T-helper 2 cell (primary cell): ENCODE measurements around the gene POTEB2.
"Not testable (repeated sequence)": the region's sequence is repeated elsewhere in the genome, so short reads cannot be mapped to it uniquely, and the experiment has no call there.

Source experiments
- DNase-seq, 5 experiments: peaks; one replicate each; pipeline versions ENCODE4 v3.0.0 to v3.0.0-alpha.2; 2012 to 2022
- total RNA-seq, 2 donors: gene quantifications; one replicate each; lab custom pipeline; 2026; lab: John Stamatoyannopoulos, UW

The POTEB2 gene
- total RNA-seq, result 0 reads per million in 2 donors

GRCh38 chr15:20866214-20866613 lies at the start of gene POTEB2:
Gene POTEB2 (minus strand): TSS chr15:20866314. CDS start chr15:20866281, 33 bp downstream.
- not testable (repeated sequence) for DNase-seq

- not testable (repeated sequence) for DNase-seq
Measured at GRCh38 chr15:20879916-20880315, 13.8 kb upstream of the POTEB2 start.

GRCh38 chr15:20878464-20878863 lies 12.3 kb upstream of the POTEB2 start:
- not testable (repeated sequence) for DNase-seq

- not testable (repeated sequence) for DNase-seq
Measured at GRCh38 chr15:20877819-20878218, 11.7 kb upstream of the POTEB2 start.
